ENCODE measurements around the gene C5orf24. TPM values are rescaled to one million over a fixed set of nuclear protein-coding genes. Genes with fewer than 3 reads are reported as not detected.

C5orf24 gene
- total RNA-seq, 1 experiment from 2014 or later = 18.2 TPM

GRCh38 chr5:134891473-134891872 is 45.7 kb downstream of the C5orf24 start:
- Histone ChIP-seq H4K20me1 (ENCODE audit: low read length) (no peaks in the 10 kb centered on the region), H3K79me2 (ENCODE audit: low read length) (no peaks in the 10 kb centered on the region), H3K4me2 (ENCODE audit: low read length) (no peak overlapping the region), H2AFZ (ENCODE audit: low read length) (no peak overlapping the region), H3K4me1 (ENCODE audit: insufficient read depth, low read length) (no peaks in the 10 kb centered on the region), H3K27me3 (ENCODE audit: low read length) (no peaks in the 10 kb centered on the region), H3K27ac (ENCODE audit: low read length) (no peak overlapping the region), H3K9ac (ENCODE audit: low read length) (no peak overlapping the region), H3F3A (ENCODE audit: low read length, unreplicated experiment) (no peaks in the 10 kb centered on the region), H3K9me2 (replicated peaks; ENCODE audit: low read length) (no peaks in the 10 kb centered on the region), H3K4me3 (ENCODE audit: low read length) (no peak overlapping the region), H3K9me3 (ENCODE audit: low read length) (no peaks in the 10 kb centered on the region), H3K36me3 (ENCODE audit: low read depth, low read length) (no peaks in the 10 kb centered on the region)
- TF ChIP-seq CTCF (conservative IDR thresholded peaks at IDR 0.05; ENCODE audit: low read depth, low read length) (no peak), EZH2 (IDR thresholded peaks at IDR 0.05; ENCODE audit: low read length, unreplicated experiment) (no peak), EZH2phosphoT487 (IDR thresholded peaks at IDR 0.05; ENCODE audit: borderline replicate concordance, low read length) (no peak)
- ATAC-seq (no peak), DNase-seq (no peak)
- intact Hi-C loops (cut with micrococcal nuclease) = no loop called here
- no TSS peak for BruUV-seq (replicated peaks)
- POLR2A ChIA-PET (ENCODE audit: unreplicated experiment) = no interaction called here
- CTCF ChIA-PET = no interaction called here

GRCh38 chr5:134892282-134892681 is 46.5 kb downstream of the C5orf24 start:
- BruUV-seq (replicated peaks) = no TSS peak
- no peaks in the 10 kb centered on the region for H3K4me1 ChIP-seq (ENCODE audit: insufficient read depth, low read length)
- CTCF ChIA-PET = no interaction called here
- H3K36me3 ChIP-seq (ENCODE audit: low read depth, low read length) = no peaks in the 10 kb centered on the region
- no peak overlapping the region for H3K9ac ChIP-seq (ENCODE audit: low read length)
- no peaks in the 10 kb centered on the region for H3K79me2 ChIP-seq (ENCODE audit: low read length)
- POLR2A ChIA-PET (ENCODE audit: unreplicated experiment) = no interaction called here
- H2AFZ ChIP-seq (ENCODE audit: low read length) = no peak overlapping the region
- no peaks in the 10 kb centered on the region for H3K9me3 ChIP-seq (ENCODE audit: low read length)
- H4K20me1 ChIP-seq (ENCODE audit: low read length) = no peaks in the 10 kb centered on the region
- no peak for ATAC-seq
- no peak overlapping the region for H3K4me3 ChIP-seq (ENCODE audit: low read length)
- no peaks in the 10 kb centered on the region for H3K27me3 ChIP-seq (ENCODE audit: low read length)
- no peaks in the 10 kb centered on the region for H3F3A ChIP-seq (ENCODE audit: low read length, unreplicated experiment)
- no peaks in the 10 kb centered on the region for H3K9me2 ChIP-seq (replicated peaks; ENCODE audit: low read length)
- no peak overlapping the region for H3K27ac ChIP-seq (ENCODE audit: low read length)
- no peak overlapping the region for H3K4me2 ChIP-seq (ENCODE audit: low read length)
- TF ChIP-seq EZH2phosphoT487 (IDR thresholded peaks at IDR 0.05; ENCODE audit: borderline replicate concordance, low read length) (no peak), CTCF (conservative IDR thresholded peaks at IDR 0.05; ENCODE audit: low read depth, low read length) (no peak), EZH2 (IDR thresholded peaks at IDR 0.05; ENCODE audit: low read length, unreplicated experiment) (no peak)
- intact Hi-C loops (cut with micrococcal nuclease) = no loop called here
- DNase-seq = no peak

GRCh38 chr5:134892926-134893325 is 47.2 kb downstream of the C5orf24 start:
- BruUV-seq (replicated peaks) = no TSS peak
- H3K4me1 ChIP-seq (ENCODE audit: insufficient read depth, low read length) = no peaks in the 10 kb centered on the region
- H3K4me3 ChIP-seq (ENCODE audit: low read length) = no peak overlapping the region
- TF ChIP-seq EZH2phosphoT487 (IDR thresholded peaks at IDR 0.05; ENCODE audit: borderline replicate concordance, low read length) = no peak
- TF ChIP-seq CTCF (conservative IDR thresholded peaks at IDR 0.05; ENCODE audit: low read depth, low read length) = no peak
- no peak for TF ChIP-seq EZH2 (IDR thresholded peaks at IDR 0.05; ENCODE audit: low read length, unreplicated experiment)
- H4K20me1 ChIP-seq (ENCODE audit: low read length) = no peaks in the 10 kb centered on the region
- no peak overlapping the region for H3K27ac ChIP-seq (ENCODE audit: low read length)
- no peaks in the 10 kb centered on the region for H3K27me3 ChIP-seq (ENCODE audit: low read length)
- DNase-seq = no peak
- intact Hi-C loops (cut with micrococcal nuclease) = no loop called here
- no peaks in the 10 kb centered on the region for H3F3A ChIP-seq (ENCODE audit: low read length, unreplicated experiment)
- ChIA-PET POLR2A (ENCODE audit: unreplicated experiment) (no interaction called here), CTCF (no interaction called here)
- H3K4me2 ChIP-seq (ENCODE audit: low read length) = no peak overlapping the region
- no peak overlapping the region for H2AFZ ChIP-seq (ENCODE audit: low read length)
- H3K9ac ChIP-seq (ENCODE audit: low read length) = no peak overlapping the region
- ATAC-seq = no peak
- no peaks in the 10 kb centered on the region for H3K9me2 ChIP-seq (replicated peaks; ENCODE audit: low read length)
- no peaks in the 10 kb centered on the region for H3K36me3 ChIP-seq (ENCODE audit: low read depth, low read length)
- H3K9me3 ChIP-seq (ENCODE audit: low read length) = no peaks in the 10 kb centered on the region
- H3K79me2 ChIP-seq (ENCODE audit: low read length) = no peaks in the 10 kb centered on the region

All from PC-3 (cell line).